K562 (cell line): ENCODE data around the gene TRNAU1AP. TPM values are rescaled to one million over a fixed set of nuclear protein-coding genes. Genes with fewer than 3 reads are reported as not detected.

Experiments
- CCAR2 ChIP-seq: fragments of 200-400 bp; formaldehyde crosslinking; IDR thresholded peaks from 2 replicates; pipeline ENCODE4 v1.6.1; 2017; ENCODE audit warnings: mild to moderate bottlenecking, low read depth, low read length
- CTBP1 ChIP-seq: fragments of 450-650 bp; IDR thresholded peaks from 2 replicates; pipeline ENCODE4 v1.6.1; 2016; ENCODE audit warnings: borderline replicate concordance
- DDX20 ChIP-seq: fragments of 450-650 bp; IDR thresholded peaks from 2 replicates; pipeline ENCODE4 v1.6.1; 2016; ENCODE audit warnings: missing genetic modification characterization, low read depth, mild to moderate bottlenecking, missing compliant biosample characterization, moderate library complexity
- FOXA3 ChIP-seq, 2 experiments: fragments of 450-650 bp in 1 of 2; sonication (generic) in 1 of 2; formaldehyde crosslinking; IDR thresholded peaks in 1 of 2; conservative IDR thresholded peaks in 1 of 2; 2 replicates each; pipeline versions ENCODE4 v1.4.0 to v1.8.0; 2020 to 2022; ENCODE audit warnings: mild to moderate bottlenecking in 2 of 2, missing genetic modification reagents in 1 of 2
- GTF2E2 ChIP-seq: fragments of 200-800 bp; sonication (Bioruptor generic); IDR thresholded peaks from 2 replicates; pipeline ENCODE4 v1.6.1; 2016; ENCODE audit warnings: missing genetic modification characterization, missing compliant biosample characterization
- HDAC1 ChIP-seq, 2 experiments: fragments of 450-650 bp; IDR thresholded peaks; 2 replicates each; pipeline ENCODE4 v1.6.1; 2016 to 2017; ENCODE audit warnings: inconsistent platforms in 1 of 2, mild to moderate bottlenecking in 1 of 2, moderate library complexity in 1 of 2
- HIVEP1 ChIP-seq: fragments of 250-450 bp; sonication (Bioruptor Pico); IDR thresholded peaks from 2 replicates; pipeline ENCODE4 v1.4.0; 2020; ENCODE audit warnings: mild to moderate bottlenecking
- HNRNPL ChIP-seq: fragments of 200-400 bp; formaldehyde crosslinking; IDR thresholded peaks from 2 replicates; pipeline ENCODE4 v1.6.1; 2017; ENCODE audit warnings: low read depth, mild to moderate bottlenecking, low read length
- IRF1 ChIP-seq: sonication (generic); formaldehyde crosslinking; IDR thresholded peaks from 2 replicates; pipeline ENCODE4 v1.8.0; 2022; ENCODE audit warnings: missing genetic modification reagents, mild to moderate bottlenecking, borderline replicate concordance
- JUN ChIP-seq, 2 experiments: sonication (generic) in 1 of 2; formaldehyde crosslinking in 1 of 2; IDR thresholded peaks; 2 replicates each; pipeline versions ENCODE4 v1.6.1 to v1.8.0; 2012 to 2022; ENCODE audit warnings: borderline replicate concordance in 2 of 2, mild to moderate bottlenecking in 2 of 2, improper control_type of control experiment in 1 of 2, low read depth in 1 of 2, low read length in 1 of 2, missing genetic modification reagents in 1 of 2
- KAT2B ChIP-seq: IDR thresholded peaks from one replicate; pipeline ENCODE4 v1.6.1; 2012; ENCODE audit warnings: low read depth, mild to moderate bottlenecking, control low read depth, inconsistent platforms, low read length, moderate library complexity
- MAFK ChIP-seq: IDR thresholded peaks from 2 replicates; pipeline ENCODE4 v1.6.1; 2011; ENCODE audit warnings: low read length, improper control_type of control experiment
- MBD2 ChIP-seq: sonication (generic); IDR thresholded peaks from 2 replicates; pipeline ENCODE4 v1.6.1; 2016; ENCODE audit warnings: low read depth, borderline replicate concordance
- MXI1 ChIP-seq: IDR thresholded peaks from 2 replicates; pipeline ENCODE4 v1.6.1; 2011; ENCODE audit warnings: low read depth, mild to moderate bottlenecking, improper control_type of control experiment, low read length
- MYNN ChIP-seq, 2 experiments: sonication (generic); formaldehyde crosslinking in 1 of 2; IDR thresholded peaks; 2 replicates each; pipeline versions ENCODE4 v1.5.0 to v1.6.1; 2016 to 2020; ENCODE audit warnings: antibody characterized with exemption in 1 of 2, missing genetic modification reagents in 1 of 2
- PHF20 ChIP-seq: fragments of 450-650 bp; IDR thresholded peaks from 2 replicates; pipeline ENCODE4 v1.6.1; 2018; ENCODE audit not compliant: partially characterized antibody
- RHOXF2B ChIP-seq: fragments of 250-450 bp; sonication (Bioruptor Pico); conservative IDR thresholded peaks from 2 replicates; pipeline ENCODE4 v1.5.1; 2021
- SP2 ChIP-seq: IDR thresholded peaks from 2 replicates; pipeline ENCODE4 v1.6.1; 2011; ENCODE audit warnings: mild to moderate bottlenecking, low read depth, low read length, moderate library complexity; ENCODE audit not compliant: poor library complexity, severe bottlenecking; ENCODE audit errors: extremely low read depth
- TRIM24 ChIP-seq, 2 experiments: fragments of 450-650 bp; IDR thresholded peaks; 2 replicates each; pipeline ENCODE4 v1.6.1; 2016
- XRCC5 ChIP-seq: fragments of 200-400 bp; formaldehyde crosslinking; IDR thresholded peaks from 2 replicates; pipeline ENCODE4 v1.6.1; 2017; ENCODE audit warnings: low read depth, mild to moderate bottlenecking, low read length
- ZBTB34 ChIP-seq: fragments of 250-450 bp; sonication (Bioruptor Pico); IDR thresholded peaks from 2 replicates; pipeline ENCODE4 v1.8.0; 2021; ENCODE audit warnings: mild to moderate bottlenecking, moderate library complexity
- ZBTB9 ChIP-seq: fragments of 450-650 bp; formaldehyde crosslinking; IDR thresholded peaks from 2 replicates; pipeline ENCODE4 v1.4.0; 2020; ENCODE audit warnings: mild to moderate bottlenecking, moderate library complexity
- ZNF239 ChIP-seq: fragments of 250-450 bp; sonication (Bioruptor Pico); IDR thresholded peaks from 2 replicates; pipeline ENCODE4 v1.4.0; 2020; ENCODE audit warnings: mild to moderate bottlenecking
- ZNF347 ChIP-seq: fragments of 450-650 bp; formaldehyde crosslinking; IDR thresholded peaks from 2 replicates; pipeline ENCODE4 v1.4.0; 2020; ENCODE audit warnings: low read depth, mild to moderate bottlenecking, moderate library complexity
- ZNF717 ChIP-seq: fragments of 250-450 bp; sonication (Bioruptor Pico); IDR thresholded peaks from 2 replicates; pipeline ENCODE4 v1.5.0; 2021
- polyA plus RNA-seq, 8 experiments: library from polyadenylated mRNA; depleted of rRNA in 4 of 8; stranded (reverse) in 5 of 8; unstranded in 3 of 8; fragments of >200 nt; fragmentation: Nextera tagmentation in 2 of 8; fragmentation: Illumina TruSeq in 1 of 8; extraction: Ambion mirVana in 2 of 8; extraction: Trizol in 1 of 8; gene quantifications; 2 replicates each; pipeline versions ENCODE4 v1.2.1 to v1.2.3, GENCODE V29; 2011 to 2014; ENCODE audit warnings: inconsistent platforms in 1 of 8, missing spikeins in 1 of 8
- total RNA-seq, 7 experiments: library from RNA; depleted of rRNA in 6 of 7; stranded (reverse); fragments of >200 nt in 6 of 7; fragmentation: Illumina TruSeq in 2 of 7; extraction: Trizol in 2 of 7; gene quantifications; 2 replicates each; pipeline versions ENCODE4 v1.2.1 to v1.2.3, GENCODE V29; 2011 to 2021; ENCODE audit warnings: low replicate concordance in 1 of 7
- TF ChIP-seq, protein P1 (sequence below): sonication (generic); formaldehyde crosslinking; IDR thresholded peaks from 2 replicates; pipeline ENCODE4 v1.8.1; 2023; ENCODE audit warnings: mild to moderate bottlenecking, missing genetic modification reagents

Gene TRNAU1AP
- total and polyA plus RNA-seq, 9 of the 15 experiments (the other 6 are each of a cell fraction or from before 2014, with no cell fraction given): 34.9 to 110 (median 46.3) TPM

GRCh38 chr1:28508435-28508754, 44.5 kb upstream of the TRNAU1AP start (continued):
- TF ChIP-seq DDX20: no peak
- TF ChIP-seq CTBP1: no peak
- TF ChIP-seq SP2: no peak
- TF ChIP-seq XRCC5: no peak
- TF ChIP-seq JUN (IDR thresholded peaks at IDR 0.05; ENCODE audit: borderline replicate concordance, low read depth, low read length): no peak
- no peak for TF ChIP-seq JUN (CRISPR knock-in tag; IDR thresholded peaks at IDR 0.05; ENCODE audit: borderline replicate concordance)
- peak; percentile 77; the same call in 1 of the 2 replicates for TF ChIP-seq RHOXF2B (CRISPR knock-in tag)
- no peak for TF ChIP-seq ZNF347 (CRISPR knock-in tag)
- TF ChIP-seq MAFK: no peak
- no peak for TF ChIP-seq HIVEP1 (CRISPR knock-in tag)
- no peak for TF ChIP-seq ZNF239
- TF ChIP-seq FOXA3 (CRISPR knock-in tag; conservative IDR thresholded peaks at IDR 0.05 in 1 of 2, IDR thresholded peaks at IDR 0.05 in 1 of 2): no peak
- no peak for TF ChIP-seq MYNN (IDR thresholded peaks at IDR 0.05)
- TF ChIP-seq MYNN (CRISPR knock-in tag; IDR thresholded peaks at IDR 0.05): no peak
- TF ChIP-seq GTF2E2 (tag): no peak
- TF ChIP-seq, protein P1, sequence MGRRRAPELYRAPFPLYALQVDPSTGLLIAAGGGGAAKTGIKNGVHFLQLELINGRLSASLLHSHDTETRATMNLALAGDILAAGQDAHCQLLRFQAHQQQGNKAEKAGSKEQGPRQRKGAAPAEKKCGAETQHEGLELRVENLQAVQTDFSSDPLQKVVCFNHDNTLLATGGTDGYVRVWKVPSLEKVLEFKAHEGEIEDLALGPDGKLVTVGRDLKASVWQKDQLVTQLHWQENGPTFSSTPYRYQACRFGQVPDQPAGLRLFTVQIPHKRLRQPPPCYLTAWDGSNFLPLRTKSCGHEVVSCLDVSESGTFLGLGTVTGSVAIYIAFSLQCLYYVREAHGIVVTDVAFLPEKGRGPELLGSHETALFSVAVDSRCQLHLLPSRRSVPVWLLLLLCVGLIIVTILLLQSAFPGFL (CRISPR knock-in tag): no peak
- TF ChIP-seq ZBTB34: no peak
- no peak for TF ChIP-seq KAT2B
- no peak for TF ChIP-seq CCAR2
- peak; percentile 92; the same call in 1 of the 2 replicates for TF ChIP-seq HNRNPL
- no peak for TF ChIP-seq MXI1
- no peak for TF ChIP-seq MBD2
- no peak for TF ChIP-seq TRIM24 (IDR thresholded peaks at IDR 0.05)
- no peak for TF ChIP-seq ZBTB9
- TF ChIP-seq ZNF717: peak; percentile 34; the same call in 1 of the 2 replicates
- TF ChIP-seq HDAC1 (IDR thresholded peaks at IDR 0.05): no peak
- no peak for TF ChIP-seq PHF20
- no peak for TF ChIP-seq IRF1 (CRISPR knock-in tag)
